ENCODE data around the gene BANP. TPM values are rescaled to one million over a fixed set of nuclear protein-coding genes. Genes with fewer than 3 reads are reported as not detected.
"Not testable (repeated sequence)": the region's sequence is repeated elsewhere in the genome, so short reads cannot be mapped to it uniquely, and the experiment has no call there.

Gene BANP, protein sequence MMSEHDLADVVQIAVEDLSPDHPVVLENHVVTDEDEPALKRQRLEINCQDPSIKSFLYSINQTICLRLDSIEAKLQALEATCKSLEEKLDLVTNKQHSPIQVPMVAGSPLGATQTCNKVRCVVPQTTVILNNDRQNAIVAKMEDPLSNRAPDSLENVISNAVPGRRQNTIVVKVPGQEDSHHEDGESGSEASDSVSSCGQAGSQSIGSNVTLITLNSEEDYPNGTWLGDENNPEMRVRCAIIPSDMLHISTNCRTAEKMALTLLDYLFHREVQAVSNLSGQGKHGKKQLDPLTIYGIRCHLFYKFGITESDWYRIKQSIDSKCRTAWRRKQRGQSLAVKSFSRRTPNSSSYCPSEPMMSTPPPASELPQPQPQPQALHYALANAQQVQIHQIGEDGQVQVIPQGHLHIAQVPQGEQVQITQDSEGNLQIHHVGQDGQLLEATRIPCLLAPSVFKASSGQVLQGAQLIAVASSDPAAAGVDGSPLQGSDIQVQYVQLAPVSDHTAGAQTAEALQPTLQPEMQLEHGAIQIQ
- total RNA-seq: 10 to 100 TPM; 55.9 to 60.2 TPM
- polyA plus RNA-seq (ENCODE audit: insufficient read depth, low read depth, low replicate concordance): 25.3 TPM
- long read RNA-seq, donor 1, partial matches to known transcripts: 5 of 10 reads
- long read RNA-seq, donor 1, other reads (novel, unspliced or antisense): 0 of 10 reads
- long read RNA-seq, donor 2, partial matches to known transcripts: 8 of 9 reads
- long read RNA-seq, donor 2, other reads (novel, unspliced or antisense): 0 of 9 reads

DNA sequence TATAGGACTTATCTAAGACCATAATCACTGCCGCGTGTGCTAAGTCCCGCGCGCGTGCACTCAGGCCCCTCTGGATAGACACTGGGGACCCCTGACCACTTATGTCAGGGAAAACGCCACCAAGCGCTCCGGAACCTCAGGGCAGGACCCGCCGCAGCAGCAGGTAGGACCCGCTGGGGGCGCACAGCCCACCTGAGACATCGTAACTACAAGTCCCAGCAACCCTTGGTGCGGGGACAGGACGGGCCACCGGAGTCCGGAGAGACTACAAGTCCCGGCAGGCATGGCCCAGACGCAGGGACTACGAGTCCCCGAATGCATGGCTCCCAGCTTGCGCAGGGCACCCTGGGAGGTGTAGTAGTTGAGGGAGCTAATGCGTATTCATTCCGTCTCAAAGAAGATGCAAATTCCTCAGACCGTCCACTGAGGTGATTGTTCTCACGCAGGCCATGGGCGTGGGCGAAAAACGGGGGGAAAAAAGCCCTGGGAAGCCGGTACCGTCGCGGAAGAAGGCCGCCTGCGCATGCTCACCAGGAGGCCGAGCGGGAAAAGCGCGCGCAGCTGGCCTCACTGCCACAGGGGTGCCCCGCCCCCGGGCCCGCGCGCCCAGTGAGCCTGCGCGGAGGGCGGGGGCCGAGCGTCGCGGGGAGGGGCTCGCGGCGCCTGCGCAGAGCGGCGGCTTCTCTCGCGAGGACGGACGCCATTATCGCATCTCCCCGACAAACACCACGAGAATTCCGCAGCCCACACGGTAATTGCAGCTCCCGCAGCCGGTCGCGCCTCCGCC lies at the start of gene BANP:
Gene BANP (plus strand): TSS at position 670 of the 787 bp plus-strand sequence. CDS start 23,682 bp downstream, outside the sequence.
- Histone ChIP-seq H3K9me3 (no peaks in the 10 kb centered on the region), H3K27me3 (no peaks in the 10 kb centered on the region), H3K4me1 (peaks cover 18% of the 10 kb centered on the region), H3K27ac (peak within 1 kb of the TSS; percentile 93 to 98), H3K36me3 (ENCODE audit: low read depth, missing control alignments) (no peaks in the 10 kb centered on the region), H3K4me3 (peak within 1 kb of the TSS; percentile 83 to 90)
- WGBS, 2 donors: 0 to 4% methylated on average over 5 to 73 of the region's 73 CpGs
- peak; percentile 99 for DNase-seq
- intact Hi-C loops (cut with DNase I; ENCODE audit: low total_unique reads): no loop called here
- TF ChIP-seq, protein P1, sequence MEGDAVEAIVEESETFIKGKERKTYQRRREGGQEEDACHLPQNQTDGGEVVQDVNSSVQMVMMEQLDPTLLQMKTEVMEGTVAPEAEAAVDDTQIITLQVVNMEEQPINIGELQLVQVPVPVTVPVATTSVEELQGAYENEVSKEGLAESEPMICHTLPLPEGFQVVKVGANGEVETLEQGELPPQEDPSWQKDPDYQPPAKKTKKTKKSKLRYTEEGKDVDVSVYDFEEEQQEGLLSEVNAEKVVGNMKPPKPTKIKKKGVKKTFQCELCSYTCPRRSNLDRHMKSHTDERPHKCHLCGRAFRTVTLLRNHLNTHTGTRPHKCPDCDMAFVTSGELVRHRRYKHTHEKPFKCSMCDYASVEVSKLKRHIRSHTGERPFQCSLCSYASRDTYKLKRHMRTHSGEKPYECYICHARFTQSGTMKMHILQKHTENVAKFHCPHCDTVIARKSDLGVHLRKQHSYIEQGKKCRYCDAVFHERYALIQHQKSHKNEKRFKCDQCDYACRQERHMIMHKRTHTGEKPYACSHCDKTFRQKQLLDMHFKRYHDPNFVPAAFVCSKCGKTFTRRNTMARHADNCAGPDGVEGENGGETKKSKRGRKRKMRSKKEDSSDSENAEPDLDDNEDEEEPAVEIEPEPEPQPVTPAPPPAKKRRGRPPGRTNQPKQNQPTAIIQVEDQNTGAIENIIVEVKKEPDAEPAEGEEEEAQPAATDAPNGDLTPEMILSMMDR (IDR thresholded peaks at IDR 0.05): peak in 2 of 3 experiments; percentile 54
- TF ChIP-seq POLR2A (IDR thresholded peaks at IDR 0.05): peak; percentile 42

DNA sequence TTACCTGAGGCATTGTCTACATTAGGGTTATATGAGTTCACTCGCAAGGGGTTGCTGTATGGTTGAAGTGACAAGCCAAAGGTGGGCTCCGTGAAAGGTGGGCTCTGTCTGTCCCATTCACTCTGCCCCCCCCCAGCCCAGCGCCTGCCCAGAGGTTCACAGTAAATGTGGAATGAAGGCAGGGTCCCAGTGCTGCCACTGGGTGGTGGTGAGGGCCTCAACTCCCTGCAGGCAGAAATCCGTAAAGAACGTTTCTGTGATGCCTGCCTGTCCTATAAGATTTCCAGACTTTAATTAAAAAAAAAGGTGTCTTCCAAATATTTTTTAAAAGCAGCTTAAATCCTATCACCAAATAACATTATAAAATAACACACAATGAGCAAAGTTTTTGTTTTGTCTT lies 46.3 kb upstream of the BANP start:
- H3K27ac ChIP-seq; DNase-seq; H3K27me3 ChIP-seq; H3K36me3 ChIP-seq (ENCODE audit: low read depth, missing control alignments); intact Hi-C loops (cut with DNase I; ENCODE audit: low total_unique reads); H3K4me3 ChIP-seq; H3K4me1 ChIP-seq; H3K9me3 ChIP-seq: not testable (repeated sequence)
- 84 to 87% methylated on average over 3 to 5 of the region's 5 CpGs for WGBS, 2 donors

DNA sequence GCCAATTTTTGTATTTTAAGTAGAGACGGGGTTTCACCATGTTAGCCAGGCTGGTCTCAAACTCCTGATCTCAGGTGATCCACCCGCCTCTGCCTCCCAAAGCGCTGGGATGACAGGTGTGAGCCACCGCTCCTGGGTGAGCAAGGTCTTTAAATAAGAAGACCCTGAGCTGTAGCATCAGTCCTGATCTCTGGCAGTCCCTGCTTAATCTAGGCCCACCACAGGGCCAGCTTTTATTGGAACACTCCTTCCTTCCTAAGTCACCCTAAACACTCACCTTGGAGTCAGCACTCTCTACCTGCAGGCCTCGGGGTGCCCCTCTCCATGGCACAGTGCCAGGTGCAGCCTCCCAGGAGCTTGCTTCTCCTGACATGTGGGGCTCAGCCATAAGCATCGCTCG lies 45.7 kb upstream of the BANP start:
- H3K4me3 ChIP-seq; H3K36me3 ChIP-seq (ENCODE audit: low read depth, missing control alignments); H3K27ac ChIP-seq; H3K27me3 ChIP-seq; H3K4me1 ChIP-seq; intact Hi-C loops (cut with DNase I; ENCODE audit: low total_unique reads); H3K9me3 ChIP-seq; DNase-seq: not testable (repeated sequence)
- WGBS, 2 donors: 93 to 94% methylated on average over 7 of the region's 7 CpGs

DNA sequence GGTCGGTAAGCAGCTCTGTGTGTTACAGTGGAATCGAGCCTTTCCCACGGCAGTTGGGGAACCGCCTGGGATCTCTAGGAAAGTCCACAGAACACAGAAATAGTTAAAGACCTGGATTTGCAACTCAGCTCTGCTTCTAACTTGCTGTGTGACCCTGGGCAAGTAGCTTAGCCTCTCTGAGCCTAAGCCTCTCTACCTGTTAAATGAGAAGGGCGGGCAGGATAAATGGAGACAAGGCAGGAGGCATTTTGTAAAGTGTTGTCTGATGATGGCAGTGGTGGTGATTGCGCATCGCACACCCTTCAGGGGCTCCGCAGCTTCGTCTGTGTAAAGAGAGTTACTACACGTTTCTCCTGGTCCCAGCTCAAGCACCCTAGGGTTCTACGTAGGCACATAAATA lies 43.1 kb upstream of the BANP start:
- DNase-seq; intact Hi-C loops (cut with DNase I; ENCODE audit: low total_unique reads); H3K4me3 ChIP-seq: not testable (repeated sequence)

DNA sequence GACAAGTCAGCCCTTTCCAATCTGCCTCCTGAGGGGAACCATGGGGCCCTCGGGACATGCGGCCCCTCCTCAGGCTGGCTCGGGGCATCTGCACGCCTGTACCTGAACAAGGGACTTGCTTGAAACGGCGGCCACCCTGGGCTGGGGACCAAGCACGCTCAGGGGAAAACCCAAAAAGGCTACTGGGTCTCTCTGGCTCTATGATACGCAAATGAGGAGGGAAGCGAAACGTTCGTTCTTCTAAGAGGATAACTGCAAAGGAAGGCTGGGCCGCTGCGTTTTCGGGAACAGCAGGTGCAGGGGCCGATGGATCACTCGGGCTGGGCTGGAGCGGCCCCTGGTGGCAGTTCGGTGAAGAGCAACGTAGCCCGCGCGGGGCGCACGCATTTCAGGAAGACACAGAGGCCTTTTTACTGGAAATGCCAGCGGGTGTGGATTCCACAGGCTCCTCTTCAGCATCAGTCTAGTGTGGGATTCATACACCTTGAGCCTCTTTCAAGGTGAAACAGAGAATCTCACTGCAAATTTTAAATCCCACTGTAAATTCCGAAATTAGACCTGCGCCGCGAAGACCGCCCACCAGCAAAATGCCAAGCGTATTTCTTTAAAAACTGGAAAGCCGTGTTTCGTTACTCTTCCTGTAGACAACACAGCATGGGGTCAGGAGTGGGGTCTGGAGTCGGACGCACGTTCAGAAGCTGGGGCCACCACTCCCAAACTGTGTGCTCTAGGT lies 41.9 kb upstream of the BANP start:
- H3K36me3 ChIP-seq (ENCODE audit: low read depth, missing control alignments); H3K9me3 ChIP-seq; H3K27ac ChIP-seq; H3K4me3 ChIP-seq; H3K27me3 ChIP-seq; intact Hi-C loops (cut with DNase I; ENCODE audit: low total_unique reads); H3K4me1 ChIP-seq: not testable (repeated sequence)
- peak; percentile 85 for DNase-seq
- TF ChIP-seq, protein P1 (IDR thresholded peaks at IDR 0.05): peak; percentile 67 to 87 (median 85)
- 32 to 38% methylated on average over 29 to 36 of the region's 36 CpGs for WGBS, 2 donors

More for the DNA sequence above, 43.1 kb upstream of the BANP start:
- not testable (repeated sequence) for H3K4me1 ChIP-seq; H3K9me3 ChIP-seq; H3K27me3 ChIP-seq; H3K36me3 ChIP-seq (ENCODE audit: low read depth, missing control alignments); H3K27ac ChIP-seq
- 89 to 92% methylated on average over 11 of the region's 11 CpGs for WGBS, 2 donors

DNA sequence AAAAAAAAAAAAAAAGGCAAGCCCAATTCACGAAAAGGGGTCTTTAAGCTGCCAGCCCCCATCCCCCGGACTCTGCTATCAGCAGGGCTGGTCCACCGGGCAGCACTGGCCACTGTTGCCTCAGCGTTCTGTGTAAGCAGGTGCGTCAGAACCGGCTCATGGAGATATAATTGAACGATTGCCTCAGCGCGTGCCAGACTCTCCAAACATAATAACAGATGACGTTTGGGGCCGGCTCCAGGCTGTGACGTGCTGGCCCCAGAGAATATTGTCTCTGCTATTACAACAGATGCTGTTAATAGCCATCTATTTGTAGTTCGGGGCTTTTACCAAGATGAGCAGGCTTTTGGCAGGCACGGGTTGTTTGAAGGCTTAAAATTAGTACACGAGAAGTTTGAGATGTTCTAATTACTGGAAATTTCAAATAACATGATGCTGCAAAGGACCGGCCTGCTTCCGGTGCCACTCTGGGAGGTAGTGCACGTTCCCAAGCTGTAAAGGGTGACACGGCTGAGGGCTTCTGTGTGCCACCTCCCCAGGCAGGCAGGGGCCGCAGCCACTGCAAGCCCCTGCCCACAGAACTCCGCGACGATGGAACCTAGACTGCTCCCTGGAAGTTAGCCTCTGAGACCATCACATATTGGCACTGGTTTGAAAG lies 40.0 kb upstream of the BANP start:
- H3K36me3 ChIP-seq (ENCODE audit: low read depth, missing control alignments); H3K27ac ChIP-seq; H3K4me3 ChIP-seq; H3K27me3 ChIP-seq; intact Hi-C loops (cut with DNase I; ENCODE audit: low total_unique reads); H3K4me1 ChIP-seq; H3K9me3 ChIP-seq: not testable (repeated sequence)
- peak; percentile 84 for DNase-seq
- WGBS, 2 donors: 47 to 57% methylated on average over 23 of the region's 23 CpGs

DNA sequence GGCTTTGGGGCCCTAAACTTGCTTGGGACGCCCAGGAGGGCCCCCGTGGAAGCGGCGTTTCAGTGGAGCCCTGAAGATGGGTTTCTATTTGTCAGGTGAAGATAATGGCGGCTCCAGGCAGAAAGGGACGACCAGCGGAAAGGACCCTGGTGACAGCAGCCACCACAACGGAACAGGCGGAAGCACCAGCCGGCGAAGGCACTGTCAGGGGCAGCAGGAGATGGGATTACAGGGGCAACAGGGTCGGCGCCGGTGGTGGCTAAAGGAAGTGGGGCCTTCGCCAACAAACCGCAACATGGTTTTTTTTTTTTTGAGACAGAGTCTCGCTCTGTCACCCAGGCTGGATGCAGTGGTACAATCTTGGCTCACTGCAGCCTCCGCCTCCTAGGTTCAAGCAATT lies 38.5 kb upstream of the BANP start:
- intact Hi-C loops (cut with DNase I; ENCODE audit: low total_unique reads); DNase-seq; H3K27me3 ChIP-seq; H3K4me3 ChIP-seq; H3K9me3 ChIP-seq; H3K4me1 ChIP-seq; H3K27ac ChIP-seq; H3K36me3 ChIP-seq (ENCODE audit: low read depth, missing control alignments): not testable (repeated sequence)
- WGBS, 2 donors: 87 to 89% methylated on average over 18 of the region's 18 CpGs

DNA sequence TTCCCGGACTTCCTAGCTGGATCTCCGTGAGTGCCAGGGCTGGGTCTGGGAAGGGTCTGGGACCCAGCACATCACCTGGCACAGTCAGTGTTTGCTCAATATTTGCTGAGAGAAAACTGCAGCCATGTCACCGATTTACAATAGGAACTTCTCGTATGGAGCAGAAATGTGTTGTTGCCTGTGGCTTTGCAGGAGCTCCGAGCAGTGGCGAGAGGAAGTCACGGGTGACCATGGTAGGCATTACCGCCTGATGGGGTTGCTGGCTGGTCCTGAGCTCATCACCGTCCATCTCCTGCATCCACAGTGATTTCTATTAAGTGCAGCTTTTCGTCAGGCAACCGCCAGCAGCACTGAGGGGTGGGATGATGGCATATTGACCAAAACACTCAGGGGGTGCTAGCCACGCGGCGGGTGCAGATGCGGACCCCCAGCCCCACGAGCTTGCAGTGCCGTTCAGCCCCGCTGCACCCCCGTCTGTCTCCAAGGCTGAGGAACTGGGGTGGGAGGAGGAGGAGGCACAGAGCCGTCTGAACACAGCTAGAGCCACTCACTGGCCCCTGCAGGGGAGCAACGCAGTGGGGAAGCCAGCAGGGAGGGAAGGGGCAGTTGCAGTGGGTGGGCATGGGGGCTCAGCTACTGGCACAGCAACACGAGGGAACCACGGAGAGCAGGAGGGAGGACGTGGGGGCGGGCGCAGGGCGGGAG lies 37.1 kb upstream of the BANP start:
- H3K36me3 ChIP-seq (ENCODE audit: low read depth, missing control alignments); intact Hi-C loops (cut with DNase I; ENCODE audit: low total_unique reads); H3K27me3 ChIP-seq; H3K4me3 ChIP-seq; H3K9me3 ChIP-seq; H3K27ac ChIP-seq; DNase-seq: not testable (repeated sequence)
- WGBS, 2 donors: 83 to 88% methylated on average over 22 to 27 of the region's 27 CpGs
- H3K4me1 ChIP-seq: peaks cover 16% of the 10 kb centered on the region
